Activated CD4-positive, alpha-beta T cell treated with anti-CD3 and anti-CD28 coated beads, Interleukin-2, amount 10 ng/mL, durations not matched to agents 24 days and 14 days (primary cell): ENCODE measurements around the gene FMNL2. TPM values are rescaled to one million over a fixed set of nuclear protein-coding genes. Genes with fewer than 3 reads are reported as not detected.

Source experiments
- DNase-seq: peaks from one replicate; pipeline ENCODE4 v3.0.0; 2022
- H3K27ac Mint-ChIP-seq: one replicate; pipeline ENCODE4 v1.8.0; 2022; ENCODE audit warnings: mild to moderate bottlenecking, mixed read lengths
- H3K27me3 Mint-ChIP-seq: one replicate; pipeline ENCODE4 v1.8.0; 2022; ENCODE audit warnings: mixed read lengths
- H3K36me3 Mint-ChIP-seq: one replicate; pipeline ENCODE4 v1.8.0; 2022; ENCODE audit warnings: low read depth, mild to moderate bottlenecking, mixed read lengths
- H3K4me1 Mint-ChIP-seq: one replicate; pipeline ENCODE4 v1.8.0; 2021; ENCODE audit warnings: mixed read lengths
- H3K4me3 Mint-ChIP-seq: one replicate; pipeline ENCODE4 v1.8.0; 2022; ENCODE audit warnings: mild to moderate bottlenecking, moderate library complexity, mixed read lengths
- H3K9me3 Mint-ChIP-seq: one replicate; pipeline ENCODE4 v1.8.0; 2021; ENCODE audit warnings: mixed read lengths
- intact Hi-C: fragments of 100-400 bp; cut with micrococcal nuclease; formaldehyde crosslinking; loops from one replicate; pipeline ENCODE4 v1.15.1; 2023
- total RNA-seq: library from RNA; stranded (reverse); gene quantifications from 2 replicates; pipeline ENCODE4 v1.2.3, GENCODE V29; 2022

Gene FMNL2
- total RNA-seq, 1 donor from 2014 or later: 14.9 TPM

- peaks cover 4% of the 10 kb centered on the region for H3K27me3 Mint-ChIP-seq
- H3K9me3 Mint-ChIP-seq: no peaks in the 10 kb centered on the region
- H3K4me3 Mint-ChIP-seq: no peak overlapping the region
- DNase-seq: no peak
- H3K4me1 Mint-ChIP-seq: peaks cover 6% of the 10 kb centered on the region
- no peaks in the 10 kb centered on the region for H3K36me3 Mint-ChIP-seq
- H3K27ac Mint-ChIP-seq: no peak overlapping the region
- intact Hi-C loops: no loop called here
These were observed 162.6 kb downstream of the FMNL2 start for GRCh38 chr2:152497481-152498052.

- Mint-ChIP-seq H3K4me1 (peaks cover 6% of the 10 kb centered on the region), H3K27me3 (no peaks in the 10 kb centered on the region), H3K27ac (no peak overlapping the region), H3K36me3 (no peaks in the 10 kb centered on the region), H3K4me3 (no peak overlapping the region), H3K9me3 (no peaks in the 10 kb centered on the region)
- no peak for DNase-seq
- intact Hi-C loops: no loop called here
These were observed 164.4 kb downstream of the FMNL2 start for GRCh38 chr2:152499331-152499816.

GRCh38 chr2:152499896-152500735 is 165.1 kb downstream of the FMNL2 start:
- no peak for DNase-seq
- no peaks in the 10 kb centered on the region for H3K9me3 Mint-ChIP-seq
- H3K27me3 Mint-ChIP-seq: no peaks in the 10 kb centered on the region
- H3K4me1 Mint-ChIP-seq: peaks cover 6% of the 10 kb centered on the region
- H3K36me3 Mint-ChIP-seq: no peaks in the 10 kb centered on the region
- no peak overlapping the region for H3K27ac Mint-ChIP-seq
- H3K4me3 Mint-ChIP-seq: no peak overlapping the region
- intact Hi-C loops: no loop called here

GRCh38 chr2:152500772-152501171 is 165.8 kb downstream of the FMNL2 start:
- intact Hi-C loops: no loop called here
- H3K4me1 Mint-ChIP-seq: peaks cover 6% of the 10 kb centered on the region
- no peaks in the 10 kb centered on the region for H3K27me3 Mint-ChIP-seq
- H3K9me3 Mint-ChIP-seq: no peaks in the 10 kb centered on the region
- H3K4me3 Mint-ChIP-seq: no peak overlapping the region
- no peak overlapping the region for H3K27ac Mint-ChIP-seq
- H3K36me3 Mint-ChIP-seq: no peaks in the 10 kb centered on the region
- no peak for DNase-seq

GRCh38 chr2:152501666-152502065 is 166.7 kb downstream of the FMNL2 start:
- Mint-ChIP-seq H3K27ac (no peak overlapping the region), H3K4me3 (no peak overlapping the region), H3K36me3 (no peaks in the 10 kb centered on the region), H3K9me3 (no peaks in the 10 kb centered on the region), H3K4me1 (peaks cover 6% of the 10 kb centered on the region), H3K27me3 (no peaks in the 10 kb centered on the region)
- intact Hi-C loops: no loop called here
- DNase-seq: no peak

GRCh38 chr2:152504618-152505017 is 169.6 kb downstream of the FMNL2 start:
- intact Hi-C loops: loop anchor here (5.0 kb wide), 3 partner anchors 68 to 327 kb away; partner anchors contain the start of gene STAM2
- Mint-ChIP-seq H3K4me3 (no peak overlapping the region), H3K4me1 (peaks cover 9% of the 10 kb centered on the region), H3K9me3 (no peaks in the 10 kb centered on the region), H3K27ac (no peak overlapping the region), H3K36me3 (no peaks in the 10 kb centered on the region), H3K27me3 (no peaks in the 10 kb centered on the region)
- no peak for DNase-seq

GRCh38 chr2:152505495-152505906 is 170.5 kb downstream of the FMNL2 start:
- intact Hi-C loops: loop anchor here (5.0 kb wide), 3 partner anchors 67 to 328 kb away; partner anchors contain the start of gene STAM2
- Mint-ChIP-seq H3K27ac (no peak overlapping the region), H3K27me3 (no peaks in the 10 kb centered on the region), H3K4me1 (peaks cover 9% of the 10 kb centered on the region), H3K4me3 (no peak overlapping the region), H3K9me3 (no peaks in the 10 kb centered on the region), H3K36me3 (no peaks in the 10 kb centered on the region)
- DNase-seq: no peak

- DNase-seq: peak; percentile 67
- no peak overlapping the region for H3K27ac Mint-ChIP-seq
- intact Hi-C loops: loop anchor here (2.0 to 5.0 kb wide), 4 partner anchors 65 to 330 kb away; partner anchors contain the start of gene STAM2
These were observed 171.9 kb downstream of the FMNL2 start for GRCh38 chr2:152506843-152507242.

GRCh38 chr2:152507907-152508306 is 172.9 kb downstream of the FMNL2 start:
- intact Hi-C loops: loop anchor here (2.0 to 5.0 kb wide), 4 partner anchors 64 to 331 kb away; partner anchors contain the start of gene STAM2
- peaks cover 9% of the 10 kb centered on the region for H3K4me1 Mint-ChIP-seq
- H3K36me3 Mint-ChIP-seq: no peaks in the 10 kb centered on the region
- H3K4me3 Mint-ChIP-seq: no peak overlapping the region
- no peak for DNase-seq
- H3K9me3 Mint-ChIP-seq: no peaks in the 10 kb centered on the region
- H3K27ac Mint-ChIP-seq: no peak overlapping the region
- H3K27me3 Mint-ChIP-seq: peaks cover 2% of the 10 kb centered on the region

More at GRCh38 chr2:152506843-152507242, 171.9 kb downstream of the FMNL2 start:
- Mint-ChIP-seq H3K4me3 (no peak overlapping the region), H3K4me1 (peaks cover 9% of the 10 kb centered on the region), H3K36me3 (no peaks in the 10 kb centered on the region), H3K27me3 (no peaks in the 10 kb centered on the region), H3K9me3 (no peaks in the 10 kb centered on the region)

GRCh38 chr2:152508446-152508845 is 173.5 kb downstream of the FMNL2 start:
- DNase-seq: no peak
- Mint-ChIP-seq H3K4me3 (no peak overlapping the region), H3K4me1 (peaks cover 9% of the 10 kb centered on the region), H3K27ac (no peak overlapping the region), H3K27me3 (peaks cover 2% of the 10 kb centered on the region), H3K9me3 (no peaks in the 10 kb centered on the region), H3K36me3 (no peaks in the 10 kb centered on the region)
- intact Hi-C loops: loop anchor here (5.0 kb wide), 3 partner anchors 64 to 331 kb away; partner anchors contain the start of gene STAM2

- Mint-ChIP-seq H3K4me1 (peaks cover 9% of the 10 kb centered on the region), H3K27ac (no peak overlapping the region), H3K4me3 (no peak overlapping the region), H3K27me3 (peaks cover 2% of the 10 kb centered on the region), H3K36me3 (no peaks in the 10 kb centered on the region), H3K9me3 (no peaks in the 10 kb centered on the region)
- no peak for DNase-seq
- intact Hi-C loops: loop anchor here (5.0 kb wide), 3 partner anchors 62 to 333 kb away; partner anchors contain the start of gene STAM2
These were observed 175.0 kb downstream of the FMNL2 start for GRCh38 chr2:152509772-152510491.

GRCh38 chr2:152510621-152511020 is 175.6 kb downstream of the FMNL2 start:
- peaks cover 9% of the 10 kb centered on the region for H3K4me1 Mint-ChIP-seq
- peaks cover 2% of the 10 kb centered on the region for H3K27me3 Mint-ChIP-seq
- no peaks in the 10 kb centered on the region for H3K36me3 Mint-ChIP-seq
- intact Hi-C loops: no loop called here
- H3K27ac Mint-ChIP-seq: no peak overlapping the region
- no peak overlapping the region for H3K4me3 Mint-ChIP-seq
- DNase-seq: no peak
- H3K9me3 Mint-ChIP-seq: no peaks in the 10 kb centered on the region

- DNase-seq: no peak
- Mint-ChIP-seq H3K27ac (no peak overlapping the region), H3K9me3 (no peaks in the 10 kb centered on the region), H3K4me1 (peaks cover 6% of the 10 kb centered on the region), H3K27me3 (peaks cover 2% of the 10 kb centered on the region), H3K36me3 (no peaks in the 10 kb centered on the region), H3K4me3 (no peak overlapping the region)
- intact Hi-C loops: no loop called here
These were observed 177.0 kb downstream of the FMNL2 start for GRCh38 chr2:152511981-152512380.
